ENCODE results near the gene RGS18.

- TF ChIP-seq, protein P1, sequence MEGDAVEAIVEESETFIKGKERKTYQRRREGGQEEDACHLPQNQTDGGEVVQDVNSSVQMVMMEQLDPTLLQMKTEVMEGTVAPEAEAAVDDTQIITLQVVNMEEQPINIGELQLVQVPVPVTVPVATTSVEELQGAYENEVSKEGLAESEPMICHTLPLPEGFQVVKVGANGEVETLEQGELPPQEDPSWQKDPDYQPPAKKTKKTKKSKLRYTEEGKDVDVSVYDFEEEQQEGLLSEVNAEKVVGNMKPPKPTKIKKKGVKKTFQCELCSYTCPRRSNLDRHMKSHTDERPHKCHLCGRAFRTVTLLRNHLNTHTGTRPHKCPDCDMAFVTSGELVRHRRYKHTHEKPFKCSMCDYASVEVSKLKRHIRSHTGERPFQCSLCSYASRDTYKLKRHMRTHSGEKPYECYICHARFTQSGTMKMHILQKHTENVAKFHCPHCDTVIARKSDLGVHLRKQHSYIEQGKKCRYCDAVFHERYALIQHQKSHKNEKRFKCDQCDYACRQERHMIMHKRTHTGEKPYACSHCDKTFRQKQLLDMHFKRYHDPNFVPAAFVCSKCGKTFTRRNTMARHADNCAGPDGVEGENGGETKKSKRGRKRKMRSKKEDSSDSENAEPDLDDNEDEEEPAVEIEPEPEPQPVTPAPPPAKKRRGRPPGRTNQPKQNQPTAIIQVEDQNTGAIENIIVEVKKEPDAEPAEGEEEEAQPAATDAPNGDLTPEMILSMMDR (IDR thresholded peaks at IDR 0.05): no peak
- TF ChIP-seq POLR2A (IDR thresholded peaks at IDR 0.05): no peak
These were observed 28.1 kb upstream of the RGS18 start for GRCh38 chr1:192130175-192130574.

Data from Peyer's patch (tissue), 4 donors.